Large intestine (tissue), 3 donors: ENCODE results near the gene ARHGAP35. TPM values are rescaled to one million over a fixed set of nuclear protein-coding genes. Genes with fewer than 3 reads are reported as not detected.
"Not testable (repeated sequence)": the region's sequence is repeated elsewhere in the genome, so short reads cannot be mapped to it uniquely, and the experiment has no call there.

Experiments
- DNase-seq, 2 donors: peaks; one replicate each; pipeline versions ENCODE4 v3.0.0 to v3.0.0-alpha.2; 2013
- H3K27ac ChIP-seq: one replicate; pipeline ENCODE4 v1.5.1; 2013; ENCODE audit warnings: low read length
- H3K27me3 ChIP-seq: 2 replicates; pipeline ENCODE4 v1.6.1; 2013; ENCODE audit warnings: low read length; ENCODE audit not compliant: control insufficient read depth, insufficient read depth
- H3K36me3 ChIP-seq: 2 replicates; pipeline ENCODE4 v1.6.1; 2013; ENCODE audit warnings: low read length; ENCODE audit not compliant: control insufficient read depth, insufficient read depth
- H3K4me1 ChIP-seq: one replicate; pipeline ENCODE4 v1.6.1; 2013; ENCODE audit warnings: low read length; ENCODE audit not compliant: control insufficient read depth, insufficient read depth
- H3K4me3 ChIP-seq: one replicate; pipeline ENCODE4 v1.5.1; 2013; ENCODE audit warnings: low read length
- H3K9me3 ChIP-seq: one replicate; pipeline ENCODE4 v1.6.1; 2013; ENCODE audit warnings: mild to moderate bottlenecking, low read depth, low read length, moderate library complexity; ENCODE audit not compliant: control insufficient read depth
- WGBS: methylation state at CpG from one replicate; pipeline ENCODE4 v1.1.5; 2013; ENCODE audit warnings: low lambda C conversion rate; ENCODE audit not compliant: insufficient coverage; 5-methylcytosine and 5-hydroxymethylcytosine counted together
- polyA plus RNA-seq: library from polyadenylated mRNA; unstranded; fragments of 120-200 nt; gene quantifications from one replicate; pipeline ENCODE4 v1.2.1, GENCODE V29; 2013

The ARHGAP35 gene
- polyA plus RNA-seq, 1 donor, result 42.8 TPM

- Histone ChIP-seq H3K4me3 (no peak overlapping the region), H3K36me3 (no peaks in the 10 kb centered on the region), H3K9me3 (no peaks in the 10 kb centered on the region), H3K27me3 (no peaks in the 10 kb centered on the region), H3K27ac (no peak overlapping the region), H3K4me1 (peaks cover 27% of the 10 kb centered on the region)
- no CpG with 5 or more reads among the region's 4 CpGs for WGBS
- no peak for DNase-seq
These were observed 7.4 kb downstream of the ARHGAP35 start for GRCh38 chr19:46868025-46868802.

GRCh38 chr19:46871173-46871572, 10.4 kb downstream of the ARHGAP35 start:
- H3K36me3 ChIP-seq, H3K4me3 ChIP-seq, H3K9me3 ChIP-seq, H3K27me3 ChIP-seq, DNase-seq, H3K27ac ChIP-seq: not testable (repeated sequence)
- peaks cover 22% of the 10 kb centered on the region for H3K4me1 ChIP-seq
- WGBS, result no CpG with 5 or more reads among the region's 5 CpGs

- Histone ChIP-seq H3K27ac (no peak overlapping the region), H3K9me3 (no peaks in the 10 kb centered on the region), H3K4me1 (peaks cover 7% of the 10 kb centered on the region), H3K4me3 (no peak overlapping the region), H3K36me3 (no peaks in the 10 kb centered on the region), H3K27me3 (no peaks in the 10 kb centered on the region)
- DNase-seq, result no peak
- no CpG with 5 or more reads among the region's 4 CpGs for WGBS
These were observed 12.2 kb downstream of the ARHGAP35 start for GRCh38 chr19:46872967-46873366.

GRCh38 chr19:46875234-46875633, 14.4 kb downstream of the ARHGAP35 start:
- H3K27ac ChIP-seq, result no peak overlapping the region
- H3K27me3 ChIP-seq, result no peaks in the 10 kb centered on the region
- H3K9me3 ChIP-seq, result no peaks in the 10 kb centered on the region
- 64% methylated on average over 2 of the region's 4 CpGs for WGBS
- H3K36me3 ChIP-seq, result no peaks in the 10 kb centered on the region
- H3K4me3 ChIP-seq, result no peak overlapping the region
- peaks cover 6% of the 10 kb centered on the region for H3K4me1 ChIP-seq
- no peak for DNase-seq

- WGBS, result 20% methylated on average over 1 of the region's 6 CpGs
- Histone ChIP-seq H3K27me3 (no peaks in the 10 kb centered on the region), H3K27ac (no peak overlapping the region), H3K4me3 (no peak overlapping the region), H3K36me3 (no peaks in the 10 kb centered on the region), H3K9me3 (no peaks in the 10 kb centered on the region), H3K4me1 (peaks cover 8% of the 10 kb centered on the region)
- DNase-seq, result peak in 1 of 2 donors; percentile 26
These were observed 14.9 kb downstream of the ARHGAP35 start for GRCh38 chr19:46875657-46876056.

GRCh38 chr19:46878613-46879375, 18.0 kb downstream of the ARHGAP35 start:
- Histone ChIP-seq H3K36me3 (no peaks in the 10 kb centered on the region), H3K4me1 (peaks cover 30% of the 10 kb centered on the region), H3K4me3 (no peak overlapping the region), H3K27me3 (no peaks in the 10 kb centered on the region), H3K9me3 (no peaks in the 10 kb centered on the region), H3K27ac (no peak overlapping the region)
- no CpG with 5 or more reads among the region's 9 CpGs for WGBS
- DNase-seq, result no peak

GRCh38 chr19:46880431-46880830, 19.6 kb downstream of the ARHGAP35 start:
- Histone ChIP-seq H3K27ac (peak overlapping the region; percentile 29), H3K9me3 (no peaks in the 10 kb centered on the region), H3K36me3 (no peaks in the 10 kb centered on the region), H3K27me3 (no peaks in the 10 kb centered on the region), H3K4me3 (no peak overlapping the region), H3K4me1 (peaks cover 30% of the 10 kb centered on the region)
- no CpG with 5 or more reads among the region's 1 CpG for WGBS
- no peak for DNase-seq

- DNase-seq, result peak; percentile 80 to 90
- Histone ChIP-seq H3K4me3 (no peak overlapping the region), H3K36me3 (no peaks in the 10 kb centered on the region), H3K9me3 (no peaks in the 10 kb centered on the region), H3K4me1 (peaks cover 31% of the 10 kb centered on the region), H3K27ac (peak overlapping the region; percentile 29), H3K27me3 (no peaks in the 10 kb centered on the region)
- WGBS, result no CpG with 5 or more reads among the region's 4 CpGs
These were observed 20.3 kb downstream of the ARHGAP35 start for GRCh38 chr19:46881092-46881491.

GRCh38 chr19:46882034-46882433, 21.2 kb downstream of the ARHGAP35 start:
- WGBS, result no CpG with 5 or more reads among the region's 4 CpGs
- no peak for DNase-seq

GRCh38 chr19:46882751-46883150, 22.0 kb downstream of the ARHGAP35 start:
- not testable (repeated sequence) for H3K4me3 ChIP-seq, H3K9me3 ChIP-seq, H3K27me3 ChIP-seq, DNase-seq, H3K27ac ChIP-seq, H3K36me3 ChIP-seq
- WGBS, result no CpG with 5 or more reads among the region's 4 CpGs
- peaks cover 29% of the 10 kb centered on the region for H3K4me1 ChIP-seq

More at GRCh38 chr19:46882034-46882433, 21.2 kb downstream of the ARHGAP35 start:
- Histone ChIP-seq H3K27me3 (no peaks in the 10 kb centered on the region), H3K36me3 (no peaks in the 10 kb centered on the region), H3K4me3 (no peak overlapping the region), H3K27ac (peak overlapping the region; percentile 2), H3K4me1 (peaks cover 29% of the 10 kb centered on the region), H3K9me3 (no peaks in the 10 kb centered on the region)
